HepG2 (cell line): Measurements from ENCODE around the gene FBP1. TPM values are rescaled to one million over a fixed set of nuclear protein-coding genes. Genes with fewer than 3 reads are reported as not detected.
A peak's percentile ranks its signal among the peaks of the same experiment; 100 is the strongest.

ENCODE experiments used
- ELF4 ChIP-seq: sonication (generic); formaldehyde crosslinking; IDR thresholded peaks from 2 replicates; pipeline ENCODE4 v1.5.0; 2020; ENCODE audit warnings: missing genetic modification reagents, mild to moderate bottlenecking, moderate library complexity, borderline replicate concordance
- MAF1 ChIP-seq: sonication (generic); formaldehyde crosslinking; IDR thresholded peaks from 2 replicates; pipeline ENCODE4 v1.5.0; 2020; ENCODE audit warnings: missing genetic modification reagents, borderline replicate concordance
- MED1 ChIP-seq: sonication (generic); formaldehyde crosslinking; IDR thresholded peaks from 2 replicates; pipeline ENCODE4 v1.4.0; 2020; ENCODE audit warnings: missing genetic modification reagents
- NCOR1 ChIP-seq: fragments of 200-600 bp; sonication (generic); IDR thresholded peaks from 2 replicates; pipeline ENCODE4 v1.7.0; 2017; ENCODE audit warnings: antibody characterized with exemption, low read length, borderline replicate concordance
- RXRB ChIP-seq: IDR thresholded peaks from 2 replicates; pipeline ENCODE4 v1.6.1; 2016; ENCODE audit warnings: borderline replicate concordance, missing genetic modification reagents, missing compliant biosample characterization
- SETDB1 ChIP-seq: sonication (generic); formaldehyde crosslinking; IDR thresholded peaks from 2 replicates; pipeline ENCODE4 v1.5.1; 2020; ENCODE audit warnings: missing genetic modification reagents, mild to moderate bottlenecking, borderline replicate concordance
- SRF ChIP-seq: IDR thresholded peaks from 2 replicates; pipeline ENCODE4 v1.6.1; 2011; ENCODE audit warnings: mild to moderate bottlenecking, low read depth, low read length, moderate library complexity
- ZIK1 ChIP-seq: sonication (generic); formaldehyde crosslinking; IDR thresholded peaks from 2 replicates; pipeline ENCODE4 v1.5.0; 2020; ENCODE audit warnings: mild to moderate bottlenecking, low read depth, missing genetic modification reagents, borderline replicate concordance
- ZKSCAN8 ChIP-seq: IDR thresholded peaks from 2 replicates; pipeline ENCODE4 v1.6.1; 2016; ENCODE audit warnings: borderline replicate concordance, missing genetic modification reagents, missing compliant biosample characterization
- ZNF17 ChIP-seq: sonication (generic); formaldehyde crosslinking; IDR thresholded peaks from 2 replicates; pipeline ENCODE4 v1.5.0; 2020; ENCODE audit warnings: mild to moderate bottlenecking, missing genetic modification reagents
- ZNF224 ChIP-seq: sonication (generic); formaldehyde crosslinking; IDR thresholded peaks from 2 replicates; pipeline ENCODE4 v1.5.0; 2020; ENCODE audit warnings: mild to moderate bottlenecking, missing genetic modification reagents
- ZNF251 ChIP-seq: sonication (generic); formaldehyde crosslinking; IDR thresholded peaks from 2 replicates; pipeline ENCODE4 v1.9.0; 2021; ENCODE audit warnings: mild to moderate bottlenecking, missing genetic modification reagents
- ZNF296 ChIP-seq: sonication (generic); formaldehyde crosslinking; conservative IDR thresholded peaks from 2 replicates; pipeline ENCODE4 v1.5.0; 2020; ENCODE audit warnings: mild to moderate bottlenecking, missing genetic modification reagents
- ZNF432 ChIP-seq: sonication (generic); formaldehyde crosslinking; IDR thresholded peaks from 2 replicates; pipeline ENCODE4 v1.5.0; 2020; ENCODE audit warnings: missing genetic modification reagents, mild to moderate bottlenecking, borderline replicate concordance
- ZNF546 ChIP-seq: sonication (generic); formaldehyde crosslinking; conservative IDR thresholded peaks from 2 replicates; pipeline ENCODE4 v1.8.1; 2023; ENCODE audit warnings: mild to moderate bottlenecking, missing genetic modification reagents
- ZNF598 ChIP-seq: sonication (generic); formaldehyde crosslinking; IDR thresholded peaks from 2 replicates; pipeline ENCODE4 v1.5.1; 2020; ENCODE audit warnings: mild to moderate bottlenecking, missing genetic modification reagents, borderline replicate concordance
- ZNF737 ChIP-seq: sonication (generic); formaldehyde crosslinking; IDR thresholded peaks from 2 replicates; pipeline ENCODE4 v1.5.0; 2020; ENCODE audit warnings: missing genetic modification reagents, mild to moderate bottlenecking, borderline replicate concordance
- ZNF83 ChIP-seq: sonication (generic); formaldehyde crosslinking; IDR thresholded peaks from 2 replicates; pipeline ENCODE4 v1.4.0; 2020; ENCODE audit warnings: missing genetic modification reagents, mild to moderate bottlenecking, borderline replicate concordance
- polyA plus RNA-seq, 8 experiments: library from polyadenylated mRNA; depleted of rRNA in 3 of 8; stranded (reverse) in 7 of 8; unstranded in 1 of 8; fragments of >200 nt; fragmentation: Illumina TruSeq in 4 of 8; extraction: Trizol in 4 of 8; gene quantifications; 2 replicates each; pipeline versions ENCODE4 v1.2.1 to v1.2.3, GENCODE V29; 2011 to 2016; ENCODE audit warnings: low read depth in 4 of 8, missing spikeins in 1 of 8, mixed read lengths in 1 of 8; ENCODE audit not compliant: insufficient read depth in 1 of 8
- total RNA-seq, 5 experiments: library from RNA; depleted of rRNA; stranded (reverse); fragments of >200 nt; fragmentation: Illumina TruSeq; extraction: Trizol; gene quantifications; 2 replicates each; pipeline ENCODE4 v1.2.3, GENCODE V29; 2016; ENCODE audit warnings: low read depth in 1 of 5
- TF ChIP-seq, protein P1 (sequence below): sonication (generic); formaldehyde crosslinking; IDR thresholded peaks from 2 replicates; pipeline ENCODE4 v1.4.0; 2020; ENCODE audit warnings: missing genetic modification reagents
- TF ChIP-seq, protein P2 (sequence below): sonication (generic); formaldehyde crosslinking; IDR thresholded peaks from 2 replicates; pipeline ENCODE4 v1.8.0; 2022; ENCODE audit warnings: mild to moderate bottlenecking, missing genetic modification reagents; ENCODE audit not compliant: insufficient replicate concordance
- TF ChIP-seq, protein P3 (sequence below): sonication (generic); formaldehyde crosslinking; IDR thresholded peaks from 2 replicates; pipeline ENCODE4 v1.5.0; 2020; ENCODE audit warnings: mild to moderate bottlenecking, low read depth, missing genetic modification reagents, borderline replicate concordance
- TF ChIP-seq, protein P4 (sequence below): IDR thresholded peaks from 2 replicates; pipeline ENCODE4 v1.6.1; 2016; ENCODE audit warnings: missing compliant biosample characterization, missing genetic modification reagents, borderline replicate concordance
- TF ChIP-seq, protein P5 (sequence below): sonication (generic); formaldehyde crosslinking; IDR thresholded peaks from 2 replicates; pipeline ENCODE4 v1.4.0; 2020; ENCODE audit warnings: missing genetic modification reagents
- TF ChIP-seq, protein P6 (sequence below): sonication (generic); formaldehyde crosslinking; IDR thresholded peaks from 2 replicates; pipeline ENCODE4 v1.4.0; 2020; ENCODE audit warnings: missing genetic modification reagents, low read depth, mild to moderate bottlenecking, borderline replicate concordance

Gene FBP1
- total and polyA plus RNA-seq, 2 of the 13 experiments (the other 11 are each of a cell fraction or from before 2014, with no cell fraction given): 0.29 to 0.53 TPM

DNA sequence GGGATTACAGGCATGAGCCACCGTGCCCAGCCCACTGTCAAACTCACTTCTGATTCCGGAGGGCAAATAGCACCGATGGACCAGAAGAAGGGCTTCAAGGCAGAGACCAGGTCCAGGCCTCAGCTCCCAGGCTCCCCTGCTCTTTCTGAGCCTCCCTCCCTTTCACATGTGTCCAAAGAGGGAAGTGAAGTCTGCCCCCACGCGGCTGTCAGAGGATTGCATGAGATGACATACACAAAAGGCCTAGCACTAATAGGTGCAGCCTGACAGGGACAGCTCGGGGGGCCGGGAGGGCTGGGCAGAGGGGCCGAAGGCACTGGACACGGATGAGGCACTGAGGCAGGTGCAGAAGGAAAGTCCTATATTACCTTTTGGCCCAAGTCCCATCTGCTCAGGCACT lies 16.1 kb downstream of the FBP1 start (continued):
- TF ChIP-seq ZNF598 (CRISPR knock-in tag) (no peak), ZNF83 (no peak), ZIK1 (CRISPR knock-in tag) (no peak), RXRB (CRISPR knock-in tag) (peak; percentile 68; the same call in 1 of the 2 replicates), ZNF251 (CRISPR knock-in tag) (no peak), ZNF737 (no peak), ZNF546 (CRISPR knock-in tag) (no peak), ZNF296 (CRISPR knock-in tag) (no peak), SETDB1 (CRISPR knock-in tag) (no peak), SRF (no peak), MAF1 (CRISPR knock-in tag) (no peak), NCOR1 (no peak), MED1 (CRISPR knock-in tag) (peak; percentile 39; the same call in 1 of the 2 replicates), ZKSCAN8 (CRISPR knock-in tag) (0 out of 2 replicates have a peak, but pooled peaks have one; percentile 44), ZNF17 (CRISPR knock-in tag) (no peak), ZNF224 (CRISPR knock-in tag) (no peak), ZNF432 (CRISPR knock-in tag) (no peak), ELF4 (CRISPR knock-in tag) (no peak)
- TF ChIP-seq, protein P1, sequence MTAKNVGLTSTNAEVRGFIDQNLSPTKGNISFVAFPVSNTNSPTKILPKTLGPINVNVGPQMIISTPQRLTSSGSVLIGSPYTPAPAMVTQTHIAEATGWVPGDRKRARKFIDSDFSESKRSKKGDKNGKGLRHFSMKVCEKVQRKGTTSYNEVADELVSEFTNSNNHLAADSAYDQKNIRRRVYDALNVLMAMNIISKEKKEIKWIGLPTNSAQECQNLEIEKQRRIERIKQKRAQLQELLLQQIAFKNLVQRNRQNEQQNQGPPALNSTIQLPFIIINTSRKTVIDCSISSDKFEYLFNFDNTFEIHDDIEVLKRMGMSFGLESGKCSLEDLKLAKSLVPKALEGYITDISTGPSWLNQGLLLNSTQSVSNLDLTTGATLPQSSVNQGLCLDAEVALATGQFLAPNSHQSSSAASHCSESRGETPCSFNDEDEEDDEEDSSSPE (CRISPR knock-in tag): peak; percentile 61; the same call in 1 of the 2 replicates
- TF ChIP-seq, protein P2, sequence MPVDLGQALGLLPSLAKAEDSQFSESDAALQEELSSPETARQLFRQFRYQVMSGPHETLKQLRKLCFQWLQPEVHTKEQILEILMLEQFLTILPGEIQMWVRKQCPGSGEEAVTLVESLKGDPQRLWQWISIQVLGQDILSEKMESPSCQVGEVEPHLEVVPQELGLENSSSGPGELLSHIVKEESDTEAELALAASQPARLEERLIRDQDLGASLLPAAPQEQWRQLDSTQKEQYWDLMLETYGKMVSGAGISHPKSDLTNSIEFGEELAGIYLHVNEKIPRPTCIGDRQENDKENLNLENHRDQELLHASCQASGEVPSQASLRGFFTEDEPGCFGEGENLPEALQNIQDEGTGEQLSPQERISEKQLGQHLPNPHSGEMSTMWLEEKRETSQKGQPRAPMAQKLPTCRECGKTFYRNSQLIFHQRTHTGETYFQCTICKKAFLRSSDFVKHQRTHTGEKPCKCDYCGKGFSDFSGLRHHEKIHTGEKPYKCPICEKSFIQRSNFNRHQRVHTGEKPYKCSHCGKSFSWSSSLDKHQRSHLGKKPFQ: no peak
- TF ChIP-seq, protein P3, sequence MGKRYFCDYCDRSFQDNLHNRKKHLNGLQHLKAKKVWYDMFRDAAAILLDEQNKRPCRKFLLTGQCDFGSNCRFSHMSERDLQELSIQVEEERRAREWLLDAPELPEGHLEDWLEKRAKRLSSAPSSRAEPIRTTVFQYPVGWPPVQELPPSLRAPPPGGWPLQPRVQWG (CRISPR knock-in tag): no peak
- TF ChIP-seq, protein P4, sequence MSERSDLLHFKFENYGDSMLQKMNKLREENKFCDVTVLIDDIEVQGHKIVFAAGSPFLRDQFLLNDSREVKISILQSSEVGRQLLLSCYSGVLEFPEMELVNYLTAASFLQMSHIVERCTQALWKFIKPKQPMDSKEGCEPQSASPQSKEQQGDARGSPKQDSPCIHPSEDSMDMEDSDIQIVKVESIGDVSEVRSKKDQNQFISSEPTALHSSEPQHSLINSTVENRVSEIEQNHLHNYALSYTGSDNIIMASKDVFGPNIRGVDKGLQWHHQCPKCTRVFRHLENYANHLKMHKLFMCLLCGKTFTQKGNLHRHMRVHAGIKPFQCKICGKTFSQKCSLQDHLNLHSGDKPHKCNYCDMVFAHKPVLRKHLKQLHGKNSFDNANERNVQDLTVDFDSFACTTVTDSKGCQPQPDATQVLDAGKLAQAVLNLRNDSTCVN (CRISPR knock-in tag): no peak
- TF ChIP-seq, protein P5, sequence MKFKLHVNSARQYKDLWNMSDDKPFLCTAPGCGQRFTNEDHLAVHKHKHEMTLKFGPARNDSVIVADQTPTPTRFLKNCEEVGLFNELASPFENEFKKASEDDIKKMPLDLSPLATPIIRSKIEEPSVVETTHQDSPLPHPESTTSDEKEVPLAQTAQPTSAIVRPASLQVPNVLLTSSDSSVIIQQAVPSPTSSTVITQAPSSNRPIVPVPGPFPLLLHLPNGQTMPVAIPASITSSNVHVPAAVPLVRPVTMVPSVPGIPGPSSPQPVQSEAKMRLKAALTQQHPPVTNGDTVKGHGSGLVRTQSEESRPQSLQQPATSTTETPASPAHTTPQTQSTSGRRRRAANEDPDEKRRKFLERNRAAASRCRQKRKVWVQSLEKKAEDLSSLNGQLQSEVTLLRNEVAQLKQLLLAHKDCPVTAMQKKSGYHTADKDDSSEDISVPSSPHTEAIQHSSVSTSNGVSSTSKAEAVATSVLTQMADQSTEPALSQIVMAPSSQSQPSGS (CRISPR knock-in tag): no peak
- TF ChIP-seq, protein P6, sequence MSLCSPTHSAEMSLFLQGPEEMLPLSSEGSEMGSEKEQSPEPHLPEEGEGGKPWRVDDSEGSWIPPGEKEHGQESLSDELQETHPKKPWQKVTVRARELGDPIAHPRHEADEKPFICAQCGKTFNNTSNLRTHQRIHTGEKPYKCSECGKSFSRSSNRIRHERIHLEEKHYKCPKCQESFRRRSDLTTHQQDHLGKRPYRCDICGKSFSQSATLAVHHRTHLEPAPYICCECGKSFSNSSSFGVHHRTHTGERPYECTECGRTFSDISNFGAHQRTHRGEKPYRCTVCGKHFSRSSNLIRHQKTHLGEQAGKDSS (CRISPR knock-in tag): peak; percentile 51; the same call in 1 of the 2 replicates
